OCI-LY3 (cell line): ENCODE measurements around the gene ECHS1.
A peak's percentile ranks its signal among the peaks of the same experiment; 100 is the strongest.

Source experiments
- H2AFZ ChIP-seq: fragments of 200-600, 300-600 bp; shearing (Covaris generic); 2 replicates; pipeline ENCODE4 v1.6.0; 2014; ENCODE audit warnings: antibody characterized with exemption, low read depth, low read length
- H3K27ac ChIP-seq: fragments of 200-600, 300-600 bp; sonication (generic); 2 replicates; pipeline ENCODE4 v1.5.1; 2014; ENCODE audit warnings: mild to moderate bottlenecking, low read length, moderate library complexity, mixed read lengths
- H3K27me3 ChIP-seq: fragments of 200-600, 300-600 bp; sonication (generic); 2 replicates; pipeline ENCODE4 v1.6.1; 2014; ENCODE audit warnings: low read depth, low read length, mixed read lengths
- H3K36me3 ChIP-seq: fragments of 200-600, 300-600 bp; sonication (generic); replicated peaks from 2 replicates; pipeline ENCODE3; 2014; ENCODE audit warnings: low read depth, low read length, mixed read lengths
- H3K4me1 ChIP-seq: fragments of 300-600, 200-600 bp; sonication (generic); 2 replicates; pipeline ENCODE4 v1.6.1; 2014; ENCODE audit warnings: low read length, mixed read lengths
- H3K4me2 ChIP-seq: fragments of 200-600, 300-600 bp; sonication (generic); 2 replicates; pipeline ENCODE4 v1.6.1; 2014; ENCODE audit warnings: low read length, mixed read lengths
- H3K4me3 ChIP-seq: fragments of 300-600, 200-600 bp; sonication (generic); 2 replicates; pipeline ENCODE4 v1.5.1; 2014; ENCODE audit warnings: antibody characterized with exemption, mild to moderate bottlenecking, low read length, moderate library complexity
- H3K79me2 ChIP-seq: fragments of 300-600, 200-600 bp; shearing (Covaris generic); 2 replicates; pipeline ENCODE4 v1.6.1; 2014; ENCODE audit warnings: mild to moderate bottlenecking, low read length, mixed read lengths
- H3K9ac ChIP-seq: fragments of 300-600, 200-600 bp; shearing (Covaris generic); 2 replicates; pipeline ENCODE4 v1.6.0; 2014; ENCODE audit warnings: mild to moderate bottlenecking, low read length, moderate library complexity
- H3K9me3 ChIP-seq: fragments of 200-600, 300-600 bp; shearing (Covaris generic); 2 replicates; pipeline ENCODE4 v1.6.1; 2014; ENCODE audit warnings: low read length, mixed read lengths; ENCODE audit not compliant: insufficient read depth
- H4K20me1 ChIP-seq: fragments of 200-600, 300-600 bp; sonication (generic); 2 replicates; pipeline ENCODE4 v1.6.1; 2016; ENCODE audit warnings: low read length, mixed read lengths; ENCODE audit not compliant: insufficient read depth
- EZH2phosphoT487 ChIP-seq: fragments of 200-600 bp; shearing (Covaris generic); IDR thresholded peaks from 2 replicates; pipeline ENCODE4 v1.6.1; 2018; ENCODE audit warnings: antibody characterized with exemption, mixed run types, low read depth
- TF ChIP-seq, protein P1 (sequence below): fragments of 200-600, 300-600 bp; sonication (generic); IDR thresholded peaks from 2 replicates; pipeline ENCODE4 v1.5.1; 2014; ENCODE audit warnings: antibody characterized with exemption, low read length, low read depth

The ECHS1 gene

DNA sequence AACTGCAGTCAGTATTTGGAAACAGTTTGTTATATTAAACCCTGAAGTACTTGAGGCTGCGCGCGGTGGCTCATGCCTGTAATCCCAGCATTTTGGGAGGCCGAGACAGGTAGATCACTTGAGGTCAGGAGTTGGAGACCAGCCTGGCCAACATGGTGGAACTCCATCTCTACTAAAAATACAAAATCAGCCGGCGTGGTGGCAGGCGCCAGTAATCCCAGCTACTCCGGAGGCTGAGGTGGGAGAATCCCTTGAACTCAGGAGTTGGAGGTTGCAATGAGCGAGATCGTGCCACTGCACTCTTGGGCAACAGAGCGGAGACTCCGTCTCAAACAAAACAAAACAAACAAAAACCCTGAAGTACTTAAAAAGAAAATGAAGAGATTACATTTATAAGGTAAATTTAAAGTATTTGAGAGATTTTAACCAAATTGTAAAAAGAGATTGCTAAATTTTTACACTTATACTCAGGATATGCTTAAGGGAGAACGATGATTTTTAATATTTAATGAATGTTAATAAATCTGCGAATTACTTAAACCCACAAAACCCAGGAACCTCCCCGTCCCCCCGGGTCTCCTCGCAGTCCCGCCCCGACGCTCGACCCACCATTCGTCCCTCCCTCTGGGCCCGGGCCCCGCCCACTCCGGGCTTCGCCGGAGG, 20.4 kb upstream of the ECHS1 start:
- H3K36me3 ChIP-seq: peaks cover 8% of the 10 kb centered on the region
- no peaks in the 10 kb centered on the region for H3K9me3 ChIP-seq
- no peak overlapping the region for H3K27ac ChIP-seq
- H3K4me3 ChIP-seq: peak overlapping the region; percentile 98
- H3K27me3 ChIP-seq: no peaks in the 10 kb centered on the region
- no peaks in the 10 kb centered on the region for H4K20me1 ChIP-seq
- peak overlapping the region; percentile 59 for H3K4me2 ChIP-seq
- peaks cover 44% of the 10 kb centered on the region for H3K4me1 ChIP-seq
- H3K9ac ChIP-seq: peak overlapping the region; percentile 42
- peaks cover 22% of the 10 kb centered on the region for H3K79me2 ChIP-seq
- TF ChIP-seq, protein P1, sequence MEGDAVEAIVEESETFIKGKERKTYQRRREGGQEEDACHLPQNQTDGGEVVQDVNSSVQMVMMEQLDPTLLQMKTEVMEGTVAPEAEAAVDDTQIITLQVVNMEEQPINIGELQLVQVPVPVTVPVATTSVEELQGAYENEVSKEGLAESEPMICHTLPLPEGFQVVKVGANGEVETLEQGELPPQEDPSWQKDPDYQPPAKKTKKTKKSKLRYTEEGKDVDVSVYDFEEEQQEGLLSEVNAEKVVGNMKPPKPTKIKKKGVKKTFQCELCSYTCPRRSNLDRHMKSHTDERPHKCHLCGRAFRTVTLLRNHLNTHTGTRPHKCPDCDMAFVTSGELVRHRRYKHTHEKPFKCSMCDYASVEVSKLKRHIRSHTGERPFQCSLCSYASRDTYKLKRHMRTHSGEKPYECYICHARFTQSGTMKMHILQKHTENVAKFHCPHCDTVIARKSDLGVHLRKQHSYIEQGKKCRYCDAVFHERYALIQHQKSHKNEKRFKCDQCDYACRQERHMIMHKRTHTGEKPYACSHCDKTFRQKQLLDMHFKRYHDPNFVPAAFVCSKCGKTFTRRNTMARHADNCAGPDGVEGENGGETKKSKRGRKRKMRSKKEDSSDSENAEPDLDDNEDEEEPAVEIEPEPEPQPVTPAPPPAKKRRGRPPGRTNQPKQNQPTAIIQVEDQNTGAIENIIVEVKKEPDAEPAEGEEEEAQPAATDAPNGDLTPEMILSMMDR: no peak
- TF ChIP-seq EZH2phosphoT487: no peak
- no peak overlapping the region; the same call in 1 of the 2 replicates for H2AFZ ChIP-seq

DNA sequence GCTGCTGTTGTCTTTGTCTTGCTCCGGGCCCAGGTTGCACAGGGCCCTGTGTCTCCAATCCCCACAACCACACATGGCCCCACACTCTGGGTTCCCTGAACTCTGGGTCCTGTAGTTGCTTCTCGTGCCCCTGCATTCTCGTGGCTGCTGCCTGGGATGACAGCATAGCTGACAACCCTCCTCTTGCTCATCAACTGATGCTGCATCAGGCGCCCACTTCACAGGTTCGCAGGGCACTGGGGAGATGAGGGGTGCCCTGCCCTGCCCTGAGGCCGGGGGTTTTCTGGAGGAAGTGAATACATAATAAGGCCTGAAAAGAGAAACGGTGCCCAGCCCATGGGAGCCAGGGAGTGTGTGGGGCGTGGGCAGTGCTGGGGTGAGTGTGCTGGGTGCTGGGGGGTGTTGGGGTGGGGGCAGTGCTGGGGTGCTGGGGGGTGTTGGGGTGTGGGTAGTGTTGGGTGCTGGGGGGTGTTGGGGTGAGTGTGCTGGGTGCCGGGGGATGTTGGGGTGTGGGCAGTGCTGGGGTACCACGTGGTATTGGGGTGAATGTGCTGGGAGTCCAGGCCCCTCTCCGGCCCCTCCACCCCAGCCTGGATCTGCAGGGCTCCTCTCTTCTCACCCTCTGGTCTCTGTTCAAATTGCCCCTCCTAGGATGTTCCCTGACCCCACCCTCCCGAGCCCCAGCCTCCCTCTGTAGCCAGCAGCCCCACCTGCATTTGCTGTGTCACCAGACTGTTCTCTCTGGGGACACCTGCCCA, 18.8 kb upstream of the ECHS1 start:
- H3K27me3 ChIP-seq: no peaks in the 10 kb centered on the region
- peaks cover 49% of the 10 kb centered on the region for H3K4me1 ChIP-seq
- peaks cover 22% of the 10 kb centered on the region for H3K79me2 ChIP-seq
- peak overlapping the region; percentile 35 for H3K4me2 ChIP-seq
- no peak overlapping the region for H3K27ac ChIP-seq
- no peak overlapping the region for H2AFZ ChIP-seq
- H3K9me3 ChIP-seq: no peaks in the 10 kb centered on the region
- H3K9ac ChIP-seq: no peak overlapping the region
- TF ChIP-seq, protein P1: no peak
- no peak for TF ChIP-seq EZH2phosphoT487
- H3K4me3 ChIP-seq: no peak overlapping the region
- H3K36me3 ChIP-seq: peaks cover 8% of the 10 kb centered on the region
- no peaks in the 10 kb centered on the region for H4K20me1 ChIP-seq

DNA sequence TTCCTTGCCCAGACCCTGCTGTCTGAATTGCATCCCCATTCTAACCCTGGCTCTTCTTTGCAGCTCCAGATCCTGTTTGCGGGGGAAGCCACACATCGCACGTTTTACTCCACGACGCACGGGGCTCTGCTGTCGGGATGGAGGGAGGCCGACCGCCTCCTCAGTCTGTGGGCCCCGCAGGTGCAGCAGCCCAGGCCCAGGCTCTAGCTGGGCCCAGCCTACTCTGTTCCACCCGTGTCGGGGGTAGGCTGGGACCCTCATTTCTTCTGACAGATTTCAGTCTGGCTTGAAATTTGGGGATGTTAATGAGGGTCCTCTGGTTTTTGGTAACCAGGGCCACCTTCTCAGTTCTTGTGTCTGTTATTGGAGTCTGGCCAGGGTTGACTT, 18.1 kb upstream of the ECHS1 start:
- peaks cover 7% of the 10 kb centered on the region for H3K36me3 ChIP-seq
- TF ChIP-seq, protein P1: no peak
- TF ChIP-seq EZH2phosphoT487: no peak
- no peak overlapping the region for H3K27ac ChIP-seq
- peaks cover 20% of the 10 kb centered on the region for H3K79me2 ChIP-seq
- H3K9me3 ChIP-seq: no peaks in the 10 kb centered on the region
- peaks cover 49% of the 10 kb centered on the region for H3K4me1 ChIP-seq
- H3K9ac ChIP-seq: no peak overlapping the region
- no peak overlapping the region for H3K4me3 ChIP-seq
- no peak overlapping the region for H2AFZ ChIP-seq
- H4K20me1 ChIP-seq: no peaks in the 10 kb centered on the region
- H3K4me2 ChIP-seq: no peak overlapping the region; the same call in 1 of the 2 replicates
- H3K27me3 ChIP-seq: no peaks in the 10 kb centered on the region

DNA sequence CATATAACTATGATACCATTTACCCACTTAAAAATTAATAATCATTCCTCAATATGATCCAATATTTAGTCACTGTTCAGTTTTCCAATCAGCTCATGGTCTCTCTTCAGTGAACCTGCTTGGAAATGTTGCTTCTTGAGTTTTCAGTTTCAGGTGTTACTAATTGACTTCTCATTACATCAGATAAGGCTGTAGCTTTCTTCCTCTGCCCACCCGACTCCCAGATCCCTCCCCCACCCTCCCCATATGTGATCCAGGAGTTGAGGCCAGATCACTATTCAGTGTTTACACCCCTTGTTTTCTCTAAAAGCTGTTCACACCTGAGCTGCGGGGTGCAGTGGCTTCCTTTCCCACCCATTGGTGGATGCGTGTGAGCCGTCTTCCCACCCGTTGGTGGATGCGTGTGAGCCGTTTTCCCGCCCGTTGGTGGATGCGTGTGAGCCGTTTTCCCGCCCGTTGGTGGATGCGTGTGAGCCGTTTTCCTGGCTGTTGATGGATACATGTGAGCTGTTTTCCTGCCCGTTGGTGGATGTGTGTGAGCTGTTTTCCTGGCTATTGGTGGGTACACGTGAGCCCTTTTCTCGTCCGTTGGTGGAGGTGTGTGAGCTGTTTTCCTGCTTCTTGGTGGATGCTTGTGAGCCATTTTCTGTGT, 17.6 kb upstream of the ECHS1 start:
- Histone ChIP-seq H3K27ac (peak overlapping the region; percentile 98), H3K79me2 (peaks cover 15% of the 10 kb centered on the region), H2AFZ (no peak overlapping the region), H3K9me3 (no peaks in the 10 kb centered on the region), H3K4me1 (peaks cover 49% of the 10 kb centered on the region), H3K4me2 (peak overlapping the region; percentile 99), H3K4me3 (peak overlapping the region; percentile 80; the same call in 1 of the 2 replicates), H3K36me3 (peaks cover 3% of the 10 kb centered on the region), H4K20me1 (no peaks in the 10 kb centered on the region), H3K27me3 (no peaks in the 10 kb centered on the region), H3K9ac (no peak overlapping the region)
- no peak for TF ChIP-seq EZH2phosphoT487
- TF ChIP-seq, protein P1: no peak
